A673 (cell line): ENCODE measurements around the gene TMEM17. TPM values are rescaled to one million over a fixed set of nuclear protein-coding genes. Genes with fewer than 3 reads are reported as not detected.
"Not testable (repeated sequence)": the region's sequence is repeated elsewhere in the genome, so short reads cannot be mapped to it uniquely, and the experiment has no call there.

Experiments used
- BruUV-seq: library from RNA; stranded (reverse); fragments of 400-500 nt; replicated peaks from 2 replicates; lab custom pipeline; 2021; lab: Mats Ljungman, UMichigan
- CTCF ChIA-PET: fragments of 300-600 bp; sonication (Branson Sonifier 250); formaldehyde crosslinking; loops from one replicate; lab custom pipeline; 2022; ENCODE audit warnings: antibody characterized with exemption; lab: Charles Lee
- POLR2A ChIA-PET: fragments of 300-600 bp; sonication (Branson Sonifier 250); formaldehyde crosslinking; loops from one replicate; lab custom pipeline; 2022; ENCODE audit warnings: antibody characterized with exemption; ENCODE audit not compliant: low non-redundant PET; lab: Charles Lee
- DNase-seq: peaks from one replicate; pipeline ENCODE4 v3.0.0-alpha.2; 2015; ENCODE audit warnings: low spot score
- H3K27ac ChIP-seq: fragments of 200-600 bp; sonication (generic); 2 replicates; pipeline ENCODE4 v1.5.1; 2016; ENCODE audit warnings: mixed run types, low read depth, mild to moderate bottlenecking, mixed read lengths, antibody characterized with exemption, low read length; ENCODE audit not compliant: poor library complexity, severe bottlenecking
- H3K27me3 ChIP-seq: fragments of 200-600 bp; sonication (generic); replicated peaks from 2 replicates; pipeline ENCODE4 v1.6.1; 2017; ENCODE audit warnings: mixed run types, low read depth, mild to moderate bottlenecking, mixed read lengths, antibody characterized with exemption, low read length; ENCODE audit not compliant: insufficient read depth, poor library complexity
- H3K36me3 ChIP-seq: fragments of 200-600 bp; sonication (generic); 2 replicates; pipeline ENCODE4 v1.6.1; 2016; ENCODE audit warnings: mixed run types, mild to moderate bottlenecking, mixed read lengths, antibody characterized with exemption, low read length; ENCODE audit not compliant: insufficient read depth, poor library complexity, severe bottlenecking
- H3K4me1 ChIP-seq: fragments of 200-600 bp; sonication (generic); 2 replicates; pipeline ENCODE4 v1.6.1; 2017; ENCODE audit warnings: mixed run types, mild to moderate bottlenecking, mixed read lengths, antibody characterized with exemption, low read length; ENCODE audit not compliant: insufficient read depth, poor library complexity, severe bottlenecking
- H3K4me3 ChIP-seq: fragments of 200-600 bp; sonication (generic); 2 replicates; pipeline ENCODE4 v1.5.1; 2016; ENCODE audit warnings: low read depth, mixed run types, mild to moderate bottlenecking, mixed read lengths, low read length; ENCODE audit not compliant: poor library complexity, severe bottlenecking
- H3K9me3 ChIP-seq: fragments of 200-600 bp; sonication (generic); 2 replicates; pipeline ENCODE4 v1.6.1; 2016; ENCODE audit warnings: mixed run types, low read depth, mild to moderate bottlenecking, mixed read lengths, antibody characterized with exemption, low read length; ENCODE audit not compliant: poor library complexity, severe bottlenecking
- CTCF ChIP-seq: fragments of 300-800, 200-600 bp; sonication (generic); conservative IDR thresholded peaks from 2 replicates; pipeline ENCODE4 v1.5.1; 2017; ENCODE audit warnings: low read depth, mild to moderate bottlenecking, antibody characterized with exemption, low read length, moderate library complexity, mixed read lengths
- EZH2 ChIP-seq: fragments of 200-600 bp; sonication (generic); IDR thresholded peaks from 2 replicates; pipeline ENCODE4 v1.6.1; 2017; ENCODE audit warnings: borderline replicate concordance, low read depth, mild to moderate bottlenecking, mixed read lengths, antibody characterized with exemption, low read length; ENCODE audit not compliant: poor library complexity, severe bottlenecking
- intact Hi-C: fragments of 100-400 bp; cut with micrococcal nuclease; formaldehyde crosslinking; loops from one replicate; pipeline ENCODE4 v1.10.0; 2022; ENCODE audit not compliant: unreplicated experiment
- total RNA-seq: library from RNA; stranded (reverse); gene quantifications from 2 replicates; pipeline ENCODE4 v1.2.3, GENCODE V29; 2021

The TMEM17 gene
- total RNA-seq, 1 experiment from 2014 or later = 1.5 TPM

GRCh38 chr2:62524293-62524941 is 18.4 kb upstream of the TMEM17 start:
- TF ChIP-seq EZH2 = no peak
- TF ChIP-seq CTCF = no peak
- no peaks in the 10 kb centered on the region for H3K9me3 ChIP-seq
- DNase-seq = no peak
- H3K27me3 ChIP-seq = no peaks in the 10 kb centered on the region
- POLR2A ChIA-PET = no interaction called here
- CTCF ChIA-PET = no interaction called here
- BruUV-seq = no TSS peak
- no peak overlapping the region for H3K27ac ChIP-seq
- no peak overlapping the region for H3K4me3 ChIP-seq
- intact Hi-C loops = no loop called here
- H3K4me1 ChIP-seq = no peaks in the 10 kb centered on the region
- no peaks in the 10 kb centered on the region for H3K36me3 ChIP-seq

- H3K27ac ChIP-seq, DNase-seq, BruUV-seq, H3K4me1 ChIP-seq, intact Hi-C loops, POLR2A ChIA-PET, H3K9me3 ChIP-seq, H3K27me3 ChIP-seq, H3K36me3 ChIP-seq, H3K4me3 ChIP-seq, CTCF ChIA-PET: not testable (repeated sequence)
Observed at GRCh38 chr2:62521061-62521460, 15.1 kb upstream of the TMEM17 start.

- DNase-seq = no peak
- Histone ChIP-seq H3K27me3 (peaks cover 11% of the 10 kb centered on the region), H3K4me1 (no peaks in the 10 kb centered on the region), H3K4me3 (no peak overlapping the region), H3K27ac (no peak overlapping the region), H3K9me3 (no peaks in the 10 kb centered on the region), H3K36me3 (no peaks in the 10 kb centered on the region)
- ChIA-PET POLR2A (no interaction called here), CTCF (interaction anchor here (0.6 kb wide), 1 partner anchor 451 kb away, joined by 3 read pairs; no protein-coding TSS in a partner anchor)
- TF ChIP-seq EZH2 (no peak), CTCF (no peak)
- intact Hi-C loops = no loop called here
- no TSS peak for BruUV-seq
Observed at GRCh38 chr2:62512384-62512783, 6.4 kb upstream of the TMEM17 start.

GRCh38 chr2:62511636-62512035 is 5.6 kb upstream of the TMEM17 start:
- BruUV-seq = no TSS peak
- H3K4me1 ChIP-seq = no peaks in the 10 kb centered on the region
- intact Hi-C loops = no loop called here
- peaks cover 11% of the 10 kb centered on the region for H3K27me3 ChIP-seq
- POLR2A ChIA-PET = no interaction called here
- TF ChIP-seq EZH2 (no peak), CTCF (no peak)
- no peak for DNase-seq
- no peaks in the 10 kb centered on the region for H3K36me3 ChIP-seq
- H3K9me3 ChIP-seq = no peaks in the 10 kb centered on the region
- CTCF ChIA-PET = no interaction called here
- H3K4me3 ChIP-seq = no peak overlapping the region
- no peak overlapping the region for H3K27ac ChIP-seq
